HG03378 (cell line): ENCODE data around the gene TNFRSF4.

ENCODE experiments used
- ATAC-seq: cut with Tn5 transposase; IDR thresholded peaks from one replicate; pipeline ENCODE4 v1.9.1; 2021; ENCODE audit warnings: mild to moderate bottlenecking, moderate library complexity; ENCODE audit not compliant: unreplicated experiment

TNFRSF4 gene

GRCh38 chr1:1234180-1234808 is 20.3 kb upstream of the TNFRSF4 start:
- no peak for ATAC-seq

DNA sequence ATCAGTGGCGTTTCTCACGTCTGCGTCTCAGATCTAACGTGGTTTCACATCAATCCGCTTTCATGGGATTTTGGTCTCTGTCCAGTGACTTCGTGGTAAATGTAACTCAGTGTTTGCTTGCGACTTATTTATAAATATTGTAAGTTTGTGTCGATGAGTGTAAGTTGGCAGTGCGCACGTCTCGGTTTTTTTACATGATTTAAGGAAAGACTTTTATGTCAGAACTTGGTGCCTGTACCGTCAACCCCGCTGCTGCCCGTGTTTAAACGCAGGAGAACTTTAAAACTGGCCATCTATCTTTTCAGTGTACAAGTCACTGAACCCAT is 19.6 kb upstream of the TNFRSF4 start:
- ATAC-seq: no peak

DNA sequence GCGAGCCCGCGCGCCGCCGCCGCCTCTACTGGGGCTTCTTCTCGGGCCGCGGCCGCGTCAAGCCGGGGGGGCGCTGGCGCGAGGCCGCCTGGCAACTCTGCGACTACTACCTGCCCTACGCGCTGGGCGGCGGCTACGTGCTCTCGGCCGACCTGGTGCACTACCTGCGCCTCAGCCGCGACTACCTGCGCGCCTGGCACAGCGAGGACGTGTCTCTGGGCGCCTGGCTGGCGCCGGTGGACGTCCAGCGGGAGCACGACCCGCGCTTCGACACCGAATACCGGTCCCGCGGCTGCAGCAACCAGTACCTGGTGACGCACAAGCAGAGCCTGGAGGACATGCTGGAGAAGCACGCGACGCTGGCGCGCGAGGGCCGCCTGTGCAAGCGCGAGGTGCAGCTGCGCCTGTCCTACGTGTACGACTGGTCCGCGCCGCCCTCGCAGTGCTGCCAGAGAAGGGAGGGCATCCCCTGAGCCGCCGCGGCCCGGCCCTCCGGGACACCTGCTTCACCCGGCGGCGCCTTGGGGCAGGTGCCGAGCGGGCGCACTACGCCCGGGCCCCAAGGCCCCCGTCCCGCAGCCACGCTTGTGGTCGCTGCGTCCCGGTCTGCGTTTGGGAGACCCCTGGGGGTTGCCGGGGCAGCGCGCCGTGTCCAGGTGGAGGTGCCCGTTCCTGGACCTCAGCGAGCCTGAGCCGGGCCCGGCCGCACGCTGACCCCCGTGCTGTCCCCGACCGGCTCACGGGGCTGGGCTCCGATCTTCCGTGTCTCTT is 19.0 kb upstream of the TNFRSF4 start:
- no peak for ATAC-seq

- ATAC-seq: no peak
Observed at GRCh38 chr1:1232208-1232795, 18.3 kb upstream of the TNFRSF4 start, which contains the start of gene B3GALT6. Gene B3GALT6 (plus strand): TSS chr1:1232237. CDS start chr1:1232279, 42 bp downstream.

DNA sequence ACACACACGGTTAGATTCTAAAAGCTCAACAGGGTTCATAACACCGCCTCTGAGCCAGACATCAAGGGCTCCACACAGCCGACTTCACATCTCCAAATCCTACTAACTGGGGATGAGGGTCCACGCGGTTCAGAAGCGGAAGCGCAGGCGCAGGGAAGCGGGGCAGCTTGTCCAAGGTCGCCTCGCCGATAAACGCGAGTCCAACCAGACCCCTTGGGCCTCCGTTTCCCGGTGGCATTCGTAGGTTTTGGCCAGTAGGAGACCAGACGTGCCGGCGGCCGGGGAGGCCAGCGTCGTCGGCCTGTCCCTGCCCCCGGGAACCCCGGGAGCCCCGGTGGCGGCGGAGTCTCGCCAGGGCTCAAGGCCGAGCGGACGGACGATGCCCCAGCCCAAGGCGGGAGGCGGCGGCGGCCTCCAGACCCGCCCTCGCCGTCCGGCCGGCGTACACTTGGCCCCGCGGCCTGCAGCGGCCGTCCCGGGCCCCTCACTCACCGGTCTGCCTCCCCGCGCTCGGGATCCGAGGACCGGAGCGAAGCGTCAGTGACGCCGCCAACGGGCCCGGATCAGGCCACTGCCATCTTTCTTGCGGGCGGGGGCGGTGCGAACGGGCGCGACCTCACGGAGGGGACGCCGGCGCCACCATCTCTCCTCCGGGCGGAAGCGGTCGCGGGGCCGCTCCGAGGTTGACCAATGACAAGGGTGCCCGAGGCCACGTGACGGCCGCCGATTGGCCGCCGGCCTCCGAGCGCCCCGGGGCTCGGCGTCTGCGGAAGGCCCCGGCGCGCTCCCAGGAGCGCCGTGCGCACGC is 17.7 kb upstream of the TNFRSF4 start, which contains the start of gene SDF4:
Gene SDF4, minus strand, starts transcription at position 602 of the 808 bp plus-strand sequence. CDS start 3,229 bp downstream, outside the sequence.
- ATAC-seq: peak; percentile 73

DNA sequence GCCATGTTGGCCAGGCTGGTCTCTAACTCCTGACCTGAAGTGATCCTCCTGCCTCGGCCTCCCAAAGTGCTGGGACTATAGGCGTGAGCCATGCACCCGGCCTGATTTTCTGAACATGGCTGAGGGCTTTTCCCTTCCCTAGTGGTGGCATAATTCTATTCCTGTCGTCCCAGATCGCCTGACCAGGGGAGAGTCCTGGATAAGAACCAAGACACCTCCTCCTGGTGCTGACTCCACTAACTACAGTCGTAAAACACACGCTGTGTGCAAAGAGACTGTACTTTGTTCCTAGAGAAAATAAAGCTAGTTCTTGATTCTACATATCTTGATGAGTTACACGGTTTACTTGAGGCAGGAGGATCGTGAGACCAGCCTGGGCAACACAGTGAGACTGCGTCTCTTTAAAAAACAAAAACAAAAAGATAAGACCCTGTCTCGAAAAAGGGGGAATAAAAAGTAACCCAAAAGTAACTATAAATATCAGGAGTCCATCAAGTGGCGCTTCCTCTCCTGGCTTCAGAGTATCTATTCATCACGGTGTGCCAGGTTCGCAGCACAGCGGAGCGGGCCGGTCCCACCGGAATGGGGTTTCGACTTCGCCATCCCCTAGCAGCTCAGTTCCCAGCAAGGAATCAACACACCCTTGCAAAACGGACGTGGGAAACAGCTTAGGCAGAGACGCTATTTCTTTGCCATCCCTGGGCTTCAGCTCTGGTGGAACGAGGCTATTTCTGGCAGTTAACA is 16.9 kb upstream of the TNFRSF4 start:
- ATAC-seq: no peak

DNA sequence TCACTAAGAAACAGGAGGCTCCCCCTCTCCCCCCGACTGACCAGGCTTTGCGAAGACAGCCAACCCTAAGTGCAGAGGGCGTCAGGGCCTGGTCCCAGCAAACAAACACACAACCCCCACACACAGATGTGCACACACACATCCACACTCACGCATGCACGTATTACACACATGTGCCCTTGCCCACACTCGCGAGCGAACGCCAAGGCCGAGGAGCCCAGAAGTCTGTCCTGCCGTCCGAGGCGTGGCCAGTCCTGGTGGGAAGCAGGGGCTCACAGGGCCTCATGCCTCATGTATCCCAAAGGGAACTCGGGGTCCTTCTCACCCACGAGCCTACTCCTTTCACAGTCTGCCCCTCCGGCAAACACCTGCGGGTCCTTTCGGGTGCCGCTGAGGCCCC is 15.8 kb upstream of the TNFRSF4 start:
- no peak for ATAC-seq

- no peak for ATAC-seq
Observed at GRCh38 chr1:1228596-1229321, 14.8 kb upstream of the TNFRSF4 start.

DNA sequence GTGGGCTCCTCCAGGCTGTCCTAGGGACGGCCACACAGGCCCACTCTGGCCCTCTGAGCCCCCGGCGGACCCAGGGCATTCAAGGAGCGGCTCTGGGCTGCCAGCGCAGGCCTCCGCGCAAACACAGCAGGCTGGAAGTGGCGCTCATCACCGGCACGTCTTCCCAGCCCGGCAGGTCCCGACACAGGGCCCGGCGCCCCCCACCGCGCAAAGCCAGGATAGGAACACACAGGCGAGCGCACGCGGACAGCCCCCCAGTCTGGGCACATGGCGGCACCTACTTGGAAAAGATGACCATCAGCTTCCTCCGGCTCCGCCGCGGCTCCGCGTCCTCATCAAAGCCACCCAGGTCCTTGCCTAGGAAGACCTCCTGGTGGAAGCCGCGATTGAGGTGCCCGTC is 14.2 kb upstream of the TNFRSF4 start:
- ATAC-seq: no peak

DNA sequence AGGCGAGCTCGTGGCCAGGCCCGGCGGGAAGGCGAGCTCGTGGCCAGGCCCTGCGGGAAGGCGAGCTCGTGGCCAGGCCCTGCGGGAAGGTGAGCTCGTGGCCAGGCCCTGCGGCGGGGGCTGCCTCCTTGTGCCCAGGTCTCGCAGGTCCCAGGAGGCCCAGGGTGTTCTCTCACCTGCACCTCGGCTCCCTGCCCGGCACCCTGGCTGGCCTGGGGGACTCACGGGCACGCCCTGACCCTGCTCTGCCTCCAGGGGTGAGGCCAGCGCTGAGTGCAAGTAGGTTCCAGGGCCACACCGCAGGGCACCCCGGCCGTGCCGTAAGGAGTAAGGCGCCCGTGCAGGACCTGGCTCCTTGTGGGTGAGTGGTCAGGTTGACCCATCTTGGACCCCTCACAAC is 13.4 kb upstream of the TNFRSF4 start:
- no peak for ATAC-seq

DNA sequence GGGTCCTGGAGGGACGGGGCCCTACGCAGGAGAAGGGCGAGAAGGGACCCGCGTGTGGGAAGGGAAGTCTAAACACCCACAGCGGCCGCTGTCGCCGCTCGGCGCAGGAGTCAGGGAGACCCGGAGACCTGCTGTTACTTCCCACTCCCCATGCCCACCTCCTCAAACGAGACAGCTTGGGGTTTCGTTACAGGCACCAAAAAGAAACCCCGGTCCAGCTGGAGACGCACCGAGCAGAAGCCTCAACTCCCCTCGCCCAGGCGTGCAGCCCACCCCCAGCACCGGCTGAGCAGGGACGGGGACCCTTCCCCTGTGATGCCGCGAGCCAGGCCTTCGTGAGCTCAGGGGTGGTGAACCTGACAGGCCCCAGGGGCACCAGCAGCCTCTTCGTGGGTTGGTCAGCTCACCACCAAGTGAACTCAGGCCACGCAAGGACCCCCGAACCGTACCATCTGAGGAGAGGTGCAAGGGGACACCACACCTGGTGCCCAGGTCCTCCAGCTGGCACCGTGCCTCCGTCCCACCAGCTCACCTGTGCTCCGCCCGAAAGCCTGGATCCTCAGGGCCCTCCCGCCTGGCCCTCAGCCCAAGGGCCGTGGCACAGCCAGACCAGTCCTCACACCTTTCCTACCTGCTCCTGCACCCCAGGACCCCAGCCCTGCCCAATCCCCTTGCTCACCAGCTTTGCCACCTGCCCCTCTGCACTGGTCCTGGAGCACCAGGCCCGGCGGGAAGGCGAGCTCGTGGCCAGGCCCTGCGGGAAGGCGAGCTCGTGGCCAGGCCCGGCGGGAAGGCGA is 12.8 kb upstream of the TNFRSF4 start:
- no peak for ATAC-seq

DNA sequence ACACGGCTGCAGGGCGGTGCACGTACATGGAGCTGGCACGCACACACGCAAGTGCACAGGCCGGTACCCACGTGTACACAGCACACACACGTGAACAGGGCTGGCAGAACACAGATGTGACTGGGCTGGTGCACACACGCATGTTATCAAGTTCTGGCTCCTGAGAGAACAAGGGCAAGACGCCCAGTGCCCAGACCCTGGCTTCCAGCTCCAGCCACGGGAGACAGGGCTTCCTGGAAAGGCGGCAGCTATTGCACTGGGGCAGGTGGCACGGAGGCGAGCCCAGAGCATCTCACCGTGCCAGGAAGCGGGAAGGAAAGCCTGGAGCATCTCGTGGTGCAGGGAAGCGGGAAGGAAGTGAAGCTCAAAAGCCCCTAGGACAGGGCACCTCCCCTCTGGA is 12.0 kb upstream of the TNFRSF4 start:
- ATAC-seq: no peak

DNA sequence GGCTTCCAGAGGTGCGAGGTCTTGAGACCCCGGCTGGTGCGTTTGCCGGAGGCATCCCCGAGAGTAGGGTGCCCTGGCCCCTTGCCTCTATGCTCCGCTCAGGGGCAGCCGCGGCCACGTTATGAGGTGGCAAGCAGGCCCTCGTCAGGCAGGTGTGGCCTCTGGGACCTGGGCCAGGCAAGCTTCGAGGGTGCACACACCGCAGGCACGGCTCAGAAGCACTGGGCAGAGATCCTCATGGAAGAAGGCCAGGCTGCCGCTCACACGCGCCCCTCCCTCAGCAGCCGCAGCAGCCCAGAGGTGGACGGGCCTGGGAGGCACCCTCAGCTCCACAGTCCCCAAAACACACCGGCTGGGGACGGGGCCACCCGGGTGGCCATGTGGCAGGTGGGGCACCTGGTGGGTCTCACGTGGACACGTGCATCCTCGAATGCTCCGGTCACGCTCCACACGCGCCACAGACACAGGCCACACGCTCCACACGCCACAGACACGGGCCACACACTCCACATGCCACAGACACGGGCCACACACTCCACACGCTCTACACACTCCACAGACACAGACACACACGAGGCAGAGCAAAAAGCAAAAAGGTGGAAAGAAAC is 11.4 kb upstream of the TNFRSF4 start:
- ATAC-seq: no peak

DNA sequence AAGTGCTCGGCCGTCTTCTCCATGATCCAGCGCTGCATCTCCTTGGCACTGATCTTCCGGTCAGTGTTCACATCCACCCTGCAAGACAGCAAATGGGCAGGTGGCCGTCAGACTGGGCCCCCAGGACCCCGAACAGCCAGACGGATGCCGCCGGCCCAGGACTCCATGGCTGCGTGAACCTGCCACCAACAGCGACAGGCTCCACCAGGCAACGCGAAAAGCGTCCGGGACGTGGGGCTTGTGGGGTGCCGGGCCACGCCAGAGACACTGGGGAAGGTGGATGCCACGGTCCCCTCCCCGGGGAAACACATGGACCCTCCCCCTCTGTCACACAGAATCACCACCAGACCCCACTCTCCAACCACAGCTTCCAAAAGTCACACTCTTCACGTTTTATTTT is 9.9 kb upstream of the TNFRSF4 start:
- no peak for ATAC-seq

GRCh38 chr1:1223321-1223720 is 9.4 kb upstream of the TNFRSF4 start:
- ATAC-seq: no peak

GRCh38 chr1:1222575-1223225 is 8.7 kb upstream of the TNFRSF4 start:
- no peak for ATAC-seq

GRCh38 chr1:1221887-1222574 is 8.1 kb upstream of the TNFRSF4 start:
- no peak for ATAC-seq

DNA sequence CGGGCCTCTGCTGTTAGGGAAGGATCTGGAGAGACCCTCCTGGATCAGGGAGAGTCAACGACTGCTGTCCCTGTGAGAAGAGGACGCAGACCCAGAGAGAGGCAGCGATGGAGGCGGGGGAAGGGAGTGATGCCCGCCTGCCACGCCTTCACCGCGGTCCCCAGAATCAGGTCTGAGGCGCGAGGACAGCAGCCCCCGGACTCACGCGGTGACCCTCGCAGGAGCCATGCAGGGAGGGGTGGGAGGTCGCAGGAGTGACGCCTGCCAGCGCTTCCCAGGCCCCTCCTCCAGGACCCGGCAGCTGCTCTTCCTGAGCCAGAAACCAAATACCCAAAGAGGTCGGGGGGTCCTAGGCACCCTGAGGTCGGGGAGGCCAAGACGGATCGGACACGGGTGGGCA is 6.2 kb upstream of the TNFRSF4 start:
- no peak for ATAC-seq
